Tibial nerve (tissue), 4 donors: ENCODE data around the gene RAB40C.

Source experiments
- EP300 ChIP-seq, 2 donors: sonication (generic); formaldehyde crosslinking; IDR thresholded peaks; one replicate each; pipeline ENCODE4 v1.6.1; 2017; ENCODE audit warnings: antibody characterized with exemption in 2 of 2, mild to moderate bottlenecking in 1 of 2
- TF ChIP-seq, protein P1 (sequence below), 5 experiments: fragments of 200-600 bp in 3 of 5; fragments of 450-650 bp in 2 of 5; sonication (generic) in 3 of 5; IDR thresholded peaks; one replicate each; pipeline ENCODE4 v1.5.1; 2016 to 2019; ENCODE audit warnings: antibody characterized with exemption in 5 of 5, mild to moderate bottlenecking in 3 of 5, moderate library complexity in 2 of 5

DNA sequence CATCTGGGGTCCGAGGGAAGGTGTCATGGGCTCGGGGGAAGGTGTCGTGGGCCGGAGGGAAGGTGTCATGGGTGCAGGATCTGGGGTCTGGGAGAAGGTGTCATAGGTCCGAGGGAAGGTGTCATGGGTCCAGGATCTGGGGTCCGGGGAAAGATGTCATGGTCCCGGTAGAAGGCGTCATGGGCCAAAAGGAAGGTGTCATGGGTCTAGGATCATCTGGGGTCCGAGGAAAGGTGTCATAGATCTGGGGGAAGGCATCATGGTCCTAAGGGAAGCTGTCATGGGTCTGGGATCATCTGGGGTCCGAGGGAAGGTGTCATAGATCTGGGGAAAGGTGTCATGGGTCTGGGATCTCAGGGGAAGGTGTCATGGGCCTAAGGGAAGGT lies 942 bp downstream of the RAB40C start:
- TF ChIP-seq, protein P1, sequence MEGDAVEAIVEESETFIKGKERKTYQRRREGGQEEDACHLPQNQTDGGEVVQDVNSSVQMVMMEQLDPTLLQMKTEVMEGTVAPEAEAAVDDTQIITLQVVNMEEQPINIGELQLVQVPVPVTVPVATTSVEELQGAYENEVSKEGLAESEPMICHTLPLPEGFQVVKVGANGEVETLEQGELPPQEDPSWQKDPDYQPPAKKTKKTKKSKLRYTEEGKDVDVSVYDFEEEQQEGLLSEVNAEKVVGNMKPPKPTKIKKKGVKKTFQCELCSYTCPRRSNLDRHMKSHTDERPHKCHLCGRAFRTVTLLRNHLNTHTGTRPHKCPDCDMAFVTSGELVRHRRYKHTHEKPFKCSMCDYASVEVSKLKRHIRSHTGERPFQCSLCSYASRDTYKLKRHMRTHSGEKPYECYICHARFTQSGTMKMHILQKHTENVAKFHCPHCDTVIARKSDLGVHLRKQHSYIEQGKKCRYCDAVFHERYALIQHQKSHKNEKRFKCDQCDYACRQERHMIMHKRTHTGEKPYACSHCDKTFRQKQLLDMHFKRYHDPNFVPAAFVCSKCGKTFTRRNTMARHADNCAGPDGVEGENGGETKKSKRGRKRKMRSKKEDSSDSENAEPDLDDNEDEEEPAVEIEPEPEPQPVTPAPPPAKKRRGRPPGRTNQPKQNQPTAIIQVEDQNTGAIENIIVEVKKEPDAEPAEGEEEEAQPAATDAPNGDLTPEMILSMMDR (IDR thresholded peaks at IDR 0.05): no peak
- no peak for TF ChIP-seq EP300 (IDR thresholded peaks at IDR 0.05)
